NB4 (cell line): ENCODE measurements around the gene DHDH.
"Not testable (repeated sequence)": the region's sequence is repeated elsewhere in the genome, so short reads cannot be mapped to it uniquely, and the experiment has no call there.

Experiments
- DNase-seq: peaks from one replicate; pipeline ENCODE4 v3.0.0; 2010; ENCODE audit warnings: low read depth
- H3K4me3 ChIP-seq: one replicate; pipeline ENCODE4 v1.5.1; 2011; ENCODE audit warnings: mild to moderate bottlenecking, low read depth, low read length, moderate library complexity
- CTCF ChIP-seq: IDR thresholded peaks from one replicate; pipeline ENCODE4 v1.5.1; 2012; ENCODE audit warnings: low read depth, low read length
- MAX ChIP-seq: IDR thresholded peaks from 2 replicates; pipeline ENCODE4 v1.6.1; 2011; ENCODE audit warnings: low read depth, low read length
- MYC ChIP-seq: IDR thresholded peaks from 2 replicates; pipeline ENCODE4 v1.6.1; 2011; ENCODE audit warnings: low read depth, low read length
- POLR2A ChIP-seq: IDR thresholded peaks from 2 replicates; pipeline ENCODE4 v1.6.1; 2011; ENCODE audit warnings: mild to moderate bottlenecking; ENCODE audit not compliant: insufficient read length; ENCODE audit errors: extremely low read depth

Gene DHDH

GRCh38 chr19:48915757-48916156 lies 17.7 kb upstream of the DHDH start:
- no peak for TF ChIP-seq MYC
- TF ChIP-seq CTCF = no peak
- TF ChIP-seq MAX = no peak
- TF ChIP-seq POLR2A = no peak
- no peak for DNase-seq
- no peak overlapping the region for H3K4me3 ChIP-seq

GRCh38 chr19:48918071-48918470 lies 15.4 kb upstream of the DHDH start:
- H3K4me3 ChIP-seq = no peak overlapping the region
- DNase-seq = no peak
- TF ChIP-seq POLR2A (no peak), CTCF (no peak), MYC (no peak), MAX (no peak)

- DNase-seq = peak; percentile 43
- no peak overlapping the region for H3K4me3 ChIP-seq
- no peak for TF ChIP-seq MAX
- no peak for TF ChIP-seq CTCF
Measured at GRCh38 chr19:48918801-48919247, 14.7 kb upstream of the DHDH start.

GRCh38 chr19:48919271-48919670 lies 14.2 kb upstream of the DHDH start:
- H3K4me3 ChIP-seq, DNase-seq: not testable (repeated sequence)

GRCh38 chr19:48920949-48921348 lies 12.6 kb upstream of the DHDH start:
- no peak for DNase-seq
- H3K4me3 ChIP-seq = no peak overlapping the region
- no peak for TF ChIP-seq MYC
- TF ChIP-seq MAX = no peak
- no peak for TF ChIP-seq POLR2A
- TF ChIP-seq CTCF = no peak

GRCh38 chr19:48921721-48922500 lies 11.6 kb upstream of the DHDH start:
- TF ChIP-seq CTCF (no peak), MAX (no peak)

More at GRCh38 chr19:48921721-48922500, 11.6 kb upstream of the DHDH start:
- no peak overlapping the region for H3K4me3 ChIP-seq
- DNase-seq = no peak
